Kidney (tissue), 14 donors: Measurements from ENCODE around the gene ANKRD60. TPM values are rescaled to one million over a fixed set of nuclear protein-coding genes. Genes with fewer than 3 reads are reported as not detected.
A peak's percentile ranks its signal among the peaks of the same experiment; 100 is the strongest.

Experiments used
- DNase-seq, 5 donors: peaks; one replicate each; pipeline ENCODE4 v3.0.0-alpha.2; 2013 to 2020
- FAIRE-seq: peaks from 2 replicates; lab custom pipeline; 2012; peaks lifted over from hg19 to GRCh38; lab: Jason Lieb, UNC
- H3K27ac ChIP-seq, 2 donors: one replicate each; pipeline ENCODE4 v1.7.0; 2013; ENCODE audit warnings: low read depth in 2 of 2, low read length in 2 of 2, inconsistent platforms in 1 of 2
- H3K27me3 ChIP-seq: one replicate; pipeline ENCODE4 v1.7.1; 2013; ENCODE audit warnings: low read length, inconsistent platforms; ENCODE audit not compliant: control insufficient read depth, insufficient read depth
- H3K36me3 ChIP-seq, 3 donors: one replicate each; pipeline versions ENCODE4 v1.7.0 to v1.7.1; 2013; ENCODE audit warnings: low read length in 3 of 3, control low read depth in 1 of 3, inconsistent platforms in 1 of 3; ENCODE audit not compliant: insufficient read depth in 3 of 3, control insufficient read depth in 2 of 3
- H3K4me1 ChIP-seq, 3 donors: one replicate each; pipeline versions ENCODE4 v1.7.0 to v1.7.1; 2013; ENCODE audit warnings: low read length in 3 of 3, inconsistent platforms in 1 of 3, low read depth in 1 of 3; ENCODE audit not compliant: control insufficient read depth in 2 of 3, insufficient read depth in 2 of 3
- H3K4me3 ChIP-seq, 3 donors: one replicate each; pipeline versions ENCODE4 v1.7.0 to v1.8.1; 2013; ENCODE audit warnings: low read length in 3 of 3, control low read depth in 1 of 3, inconsistent platforms in 1 of 3
- H3K9ac ChIP-seq, 3 donors: one replicate each; pipeline versions ENCODE4 v1.7.0 to v1.7.1; 2013; ENCODE audit warnings: low read length in 3 of 3, control low read depth in 1 of 3, inconsistent platforms in 1 of 3
- H3K9me3 ChIP-seq, 3 donors: one replicate each; pipeline versions ENCODE4 v1.7.0 to v1.7.1; 2013; ENCODE audit warnings: low read length in 3 of 3, control low read depth in 1 of 3, inconsistent platforms in 1 of 3; ENCODE audit not compliant: control insufficient read depth in 2 of 3, insufficient read depth in 1 of 3
- intact Hi-C: fragments of 100-400 bp; cut with DNase I; formaldehyde crosslinking; loops from one replicate; pipeline ENCODE4 v1.11.1; 2022
- polyA plus RNA-seq: library from polyadenylated mRNA; stranded (reverse); fragments of 350-450 nt; fragmentation: Illumina TruSeq; extraction: RNeasy Lipid Tissue Mini Kit (QIAGEN cat#74804); gene quantifications from one replicate; pipeline ENCODE4 v1.2.3, GENCODE V29; 2014; ENCODE audit warnings: low read depth, low replicate concordance; ENCODE audit not compliant: insufficient read depth
- total RNA-seq: library from RNA; stranded (reverse); fragmentation: NEBNext Ultra II Directional; extraction: Animal tissue kit (Norgen Biotek cat#: 25700); gene quantifications from one replicate; pipeline ENCODE4 v1.2.1, GENCODE V29; 2021
- TF ChIP-seq, protein P1 (sequence below): IDR thresholded peaks from 3 replicates; pipeline ENCODE4 v1.5.1; 2012; ENCODE audit warnings: mild to moderate bottlenecking, moderate library complexity, borderline replicate concordance; ENCODE audit not compliant: insufficient read depth; ENCODE audit errors: extremely low read depth
- donor health status: control.
- donor health status: control.
- donor health status: control.
- donor health status: control.
- donor health status: control.
- donor health status: DM: yes; HTN: yes; CAD: no.
- donor health status: Normal renal cell carcinoma (clear cell type).

The ANKRD60 gene
- total and polyA plus RNA-seq, 2 donors from 2014 or later, result not detected

DNA sequence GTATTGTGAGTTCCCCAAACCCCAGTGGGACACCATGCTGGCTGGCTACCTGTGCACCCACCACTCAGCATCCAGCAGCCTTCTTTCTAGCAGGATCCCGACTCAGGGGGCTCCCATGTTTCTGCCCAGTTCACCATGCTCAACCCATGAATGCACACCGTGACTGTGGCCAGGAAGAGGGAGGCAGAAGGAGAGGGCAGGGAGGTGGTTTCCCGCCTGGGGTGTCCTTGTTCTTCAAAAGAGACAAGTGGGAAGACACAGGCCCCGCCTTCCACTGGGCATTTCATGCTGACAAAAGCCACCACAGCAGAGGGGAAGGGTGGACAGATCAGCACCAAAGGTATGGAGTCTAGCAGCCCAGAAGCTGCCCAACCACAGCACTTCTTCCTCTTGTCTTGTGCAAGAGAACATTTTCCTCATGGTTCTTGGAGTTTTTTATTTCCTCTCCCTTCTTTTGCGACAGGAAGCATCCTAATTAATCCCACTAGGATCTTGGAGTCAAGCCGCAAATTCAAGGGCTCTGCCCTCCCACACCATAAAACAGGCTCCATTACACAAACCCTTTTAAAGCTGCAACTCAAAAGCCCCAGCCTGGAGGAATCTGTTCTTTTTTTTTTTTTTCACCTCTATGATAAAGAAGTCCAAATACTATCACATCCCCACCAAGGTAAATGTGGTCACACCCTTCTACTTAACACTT, 13.5 kb upstream of the ANKRD60 start:
- intact Hi-C loops, result no loop called here
- Histone ChIP-seq H3K4me1 (peaks cover 0 to 3% (median 0%) of the 10 kb centered on the region in 3 donors), H3K9me3 (no peaks in the 10 kb centered on the region), H3K9ac (no peak overlapping the region), H3K36me3 (peaks cover 7 to 27% (median 21%) of the 10 kb centered on the region in 3 donors), H3K4me3 (no peak overlapping the region), H3K27me3 (no peaks in the 10 kb centered on the region), H3K27ac (no peak overlapping the region)
- FAIRE-seq (no peak), DNase-seq (peak in 1 of 5 donors; percentile 56)
- TF ChIP-seq, protein P1, sequence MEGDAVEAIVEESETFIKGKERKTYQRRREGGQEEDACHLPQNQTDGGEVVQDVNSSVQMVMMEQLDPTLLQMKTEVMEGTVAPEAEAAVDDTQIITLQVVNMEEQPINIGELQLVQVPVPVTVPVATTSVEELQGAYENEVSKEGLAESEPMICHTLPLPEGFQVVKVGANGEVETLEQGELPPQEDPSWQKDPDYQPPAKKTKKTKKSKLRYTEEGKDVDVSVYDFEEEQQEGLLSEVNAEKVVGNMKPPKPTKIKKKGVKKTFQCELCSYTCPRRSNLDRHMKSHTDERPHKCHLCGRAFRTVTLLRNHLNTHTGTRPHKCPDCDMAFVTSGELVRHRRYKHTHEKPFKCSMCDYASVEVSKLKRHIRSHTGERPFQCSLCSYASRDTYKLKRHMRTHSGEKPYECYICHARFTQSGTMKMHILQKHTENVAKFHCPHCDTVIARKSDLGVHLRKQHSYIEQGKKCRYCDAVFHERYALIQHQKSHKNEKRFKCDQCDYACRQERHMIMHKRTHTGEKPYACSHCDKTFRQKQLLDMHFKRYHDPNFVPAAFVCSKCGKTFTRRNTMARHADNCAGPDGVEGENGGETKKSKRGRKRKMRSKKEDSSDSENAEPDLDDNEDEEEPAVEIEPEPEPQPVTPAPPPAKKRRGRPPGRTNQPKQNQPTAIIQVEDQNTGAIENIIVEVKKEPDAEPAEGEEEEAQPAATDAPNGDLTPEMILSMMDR, result no peak

DNA sequence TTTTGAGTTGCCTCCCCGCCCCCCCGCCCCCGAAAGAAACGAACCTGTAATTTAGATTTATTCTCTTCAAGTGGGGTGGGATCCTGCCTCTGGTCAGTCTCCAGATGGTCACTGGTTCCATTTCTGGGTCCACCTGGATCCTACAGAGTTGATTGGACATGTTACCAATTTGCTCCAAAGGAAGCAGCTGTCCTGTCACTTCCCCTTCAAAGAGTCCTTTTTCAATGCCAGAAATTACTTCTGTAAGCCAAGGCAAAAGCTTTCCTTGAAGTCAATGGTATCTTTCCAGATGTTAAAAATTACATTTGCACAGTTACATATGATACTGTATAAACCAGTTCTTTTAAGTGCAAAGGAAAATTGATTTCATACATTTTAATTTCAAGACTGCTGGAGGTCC, 12.0 kb upstream of the ANKRD60 start:
- Histone ChIP-seq H3K27ac (no peak overlapping the region), H3K4me3 (no peak overlapping the region), H3K9me3 (no peaks in the 10 kb centered on the region), H3K4me1 (peaks cover 0 to 3% (median 0%) of the 10 kb centered on the region in 3 donors), H3K9ac (no peak overlapping the region), H3K27me3 (no peaks in the 10 kb centered on the region), H3K36me3 (peaks cover 4 to 15% (median 14%) of the 10 kb centered on the region in 3 donors)
- TF ChIP-seq, protein P1, result no peak
- FAIRE-seq (no peak), DNase-seq (no peak)
- intact Hi-C loops, result no loop called here

DNA sequence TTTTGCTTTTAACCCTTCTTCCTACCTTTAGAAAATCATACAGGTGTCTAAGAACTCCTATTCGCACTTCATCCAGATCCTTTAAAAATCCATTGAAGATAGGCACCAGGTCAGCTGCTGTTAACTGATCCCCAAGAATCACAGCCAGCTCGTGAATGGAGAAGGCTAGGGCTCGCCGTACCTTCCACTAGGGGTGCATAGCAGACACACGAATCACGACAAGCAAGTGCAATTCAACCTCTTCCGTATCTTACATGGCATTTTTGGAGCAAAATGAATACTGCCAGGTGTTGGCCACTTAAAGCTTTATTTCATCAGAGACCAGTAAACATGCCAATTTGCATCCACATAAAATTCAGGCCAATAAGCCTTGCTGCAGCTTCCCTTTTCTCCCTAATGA, 10.8 kb upstream of the ANKRD60 start:
- Histone ChIP-seq H3K27me3 (no peaks in the 10 kb centered on the region), H3K4me1 (peaks cover 0 to 3% (median 0%) of the 10 kb centered on the region in 3 donors), H3K27ac (no peak overlapping the region), H3K4me3 (no peak overlapping the region), H3K9ac (no peak overlapping the region), H3K36me3 (peaks cover 5 to 15% (median 8%) of the 10 kb centered on the region in 3 donors), H3K9me3 (no peaks in the 10 kb centered on the region)
- intact Hi-C loops, result no loop called here
- TF ChIP-seq, protein P1, result no peak
- DNase-seq (no peak), FAIRE-seq (no peak)
